ENCODE results near the gene BCKDK.
"Not testable (repeated sequence)": the region's sequence is repeated elsewhere in the genome, so short reads cannot be mapped to it uniquely, and the experiment has no call there.

The BCKDK gene

DNA sequence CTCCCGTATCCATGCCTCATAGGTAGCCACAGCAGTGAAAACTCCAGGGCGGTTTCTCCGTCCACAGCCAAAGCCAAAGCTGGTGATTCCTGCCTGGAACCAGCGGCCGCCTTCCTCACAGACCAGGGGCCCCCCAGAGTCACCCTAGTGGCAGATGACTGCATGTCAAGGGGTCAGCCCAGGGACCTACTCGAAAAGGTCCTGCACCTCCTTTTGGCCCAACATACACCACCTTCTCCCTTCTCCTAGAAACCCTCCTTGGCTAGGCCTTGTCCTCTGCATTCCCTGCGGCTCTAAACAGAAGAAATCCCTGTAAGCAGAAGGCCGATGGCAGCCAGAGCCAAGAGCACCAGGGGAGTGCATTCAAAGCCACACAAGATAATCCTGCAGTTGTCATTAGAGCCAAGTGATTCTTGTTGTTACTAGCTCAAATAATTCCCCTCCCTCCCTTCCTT lies 35.5 kb downstream of the BCKDK start:
- H3K4me3 ChIP-seq (ENCODE audit: control insufficient read depth, low read depth, low read length) = no peak overlapping the region
- TF ChIP-seq, protein P1, sequence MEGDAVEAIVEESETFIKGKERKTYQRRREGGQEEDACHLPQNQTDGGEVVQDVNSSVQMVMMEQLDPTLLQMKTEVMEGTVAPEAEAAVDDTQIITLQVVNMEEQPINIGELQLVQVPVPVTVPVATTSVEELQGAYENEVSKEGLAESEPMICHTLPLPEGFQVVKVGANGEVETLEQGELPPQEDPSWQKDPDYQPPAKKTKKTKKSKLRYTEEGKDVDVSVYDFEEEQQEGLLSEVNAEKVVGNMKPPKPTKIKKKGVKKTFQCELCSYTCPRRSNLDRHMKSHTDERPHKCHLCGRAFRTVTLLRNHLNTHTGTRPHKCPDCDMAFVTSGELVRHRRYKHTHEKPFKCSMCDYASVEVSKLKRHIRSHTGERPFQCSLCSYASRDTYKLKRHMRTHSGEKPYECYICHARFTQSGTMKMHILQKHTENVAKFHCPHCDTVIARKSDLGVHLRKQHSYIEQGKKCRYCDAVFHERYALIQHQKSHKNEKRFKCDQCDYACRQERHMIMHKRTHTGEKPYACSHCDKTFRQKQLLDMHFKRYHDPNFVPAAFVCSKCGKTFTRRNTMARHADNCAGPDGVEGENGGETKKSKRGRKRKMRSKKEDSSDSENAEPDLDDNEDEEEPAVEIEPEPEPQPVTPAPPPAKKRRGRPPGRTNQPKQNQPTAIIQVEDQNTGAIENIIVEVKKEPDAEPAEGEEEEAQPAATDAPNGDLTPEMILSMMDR (conservative IDR thresholded peaks at IDR 0.05; ENCODE audit: control insufficient read depth, insufficient read depth, low read depth, low read length) = no peak
- DNase-seq (ENCODE audit: low read depth) = no peak

DNA sequence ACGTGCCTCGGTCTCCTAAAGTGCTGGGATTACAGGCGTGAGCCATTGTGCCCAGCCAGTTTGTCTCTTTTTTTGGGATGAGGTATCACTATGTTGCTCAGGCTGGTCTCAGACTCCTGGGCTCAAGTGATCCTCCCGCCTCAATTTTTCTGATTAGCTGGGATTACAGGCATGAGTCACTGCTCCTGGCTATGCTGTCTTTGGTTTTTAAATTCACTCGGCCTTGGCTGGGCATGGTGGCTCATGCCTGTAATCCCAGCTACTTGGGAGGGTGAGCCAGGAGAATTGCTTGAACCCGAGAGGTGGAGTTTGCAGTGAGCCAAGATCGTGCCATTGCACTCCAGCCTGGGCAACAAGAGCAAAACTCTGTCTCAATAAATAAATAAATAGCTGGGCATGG lies 36.2 kb downstream of the BCKDK start:
- DNase-seq (ENCODE audit: low read depth) = peak; percentile 47
- H3K4me3 ChIP-seq (ENCODE audit: control insufficient read depth, low read depth, low read length) = not testable (repeated sequence)

DNA sequence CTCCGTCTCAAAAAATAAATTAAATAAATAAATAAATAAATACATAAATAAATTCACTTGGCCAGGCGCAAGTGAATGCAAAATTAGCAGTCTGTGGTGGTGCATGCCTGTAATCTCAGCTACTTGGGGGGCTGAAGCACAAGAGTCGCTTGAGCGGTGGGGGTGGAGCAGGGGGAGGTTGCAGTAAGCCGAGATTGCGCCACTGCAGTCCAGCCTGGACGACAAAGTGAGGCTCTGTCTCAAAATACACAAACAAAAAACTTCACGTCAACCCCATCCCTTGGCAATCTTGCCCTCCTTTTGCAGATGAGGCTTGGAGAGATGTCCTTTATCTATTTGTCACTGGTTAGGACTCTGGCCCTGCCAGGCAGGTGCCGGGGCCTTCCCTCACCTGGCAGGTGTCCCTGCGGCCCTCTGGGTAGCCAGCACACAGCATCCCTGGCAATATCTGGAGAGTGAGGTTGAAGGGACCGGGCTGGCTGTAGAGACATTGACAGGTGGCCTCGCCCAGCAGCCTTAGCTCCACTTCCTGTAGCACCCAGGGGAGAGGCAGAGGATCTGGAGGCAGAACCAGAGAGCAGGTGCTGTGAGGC lies 37.3 kb downstream of the BCKDK start:
- DNase-seq (ENCODE audit: low read depth) = no peak
- H3K4me3 ChIP-seq (ENCODE audit: control insufficient read depth, low read depth, low read length) = no peak overlapping the region
- TF ChIP-seq, protein P1 (conservative IDR thresholded peaks at IDR 0.05; ENCODE audit: control insufficient read depth, insufficient read depth, low read depth, low read length) = no peak

DNA sequence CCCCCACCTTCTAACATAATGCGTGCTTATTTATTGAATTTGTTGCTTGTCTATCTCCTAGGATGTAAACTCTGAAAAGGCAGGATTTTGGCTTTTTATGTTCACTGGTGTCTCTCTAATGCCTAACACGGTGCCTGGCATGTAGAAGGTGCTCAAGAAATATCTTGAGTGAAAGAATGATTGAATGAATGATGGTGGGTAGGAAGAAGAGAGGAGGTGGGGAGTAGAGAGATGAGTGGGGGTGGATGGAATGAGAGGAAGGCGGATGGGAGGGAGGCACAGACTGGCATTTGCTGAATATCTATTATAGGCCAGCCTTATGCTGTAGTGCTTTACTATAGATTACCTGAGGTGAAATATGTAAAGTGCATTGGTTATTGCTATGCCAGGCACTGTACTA lies 39.4 kb downstream of the BCKDK start:
- no peak overlapping the region for H3K4me3 ChIP-seq (ENCODE audit: control insufficient read depth, low read depth, low read length)
- TF ChIP-seq, protein P1 (conservative IDR thresholded peaks at IDR 0.05; ENCODE audit: control insufficient read depth, insufficient read depth, low read depth, low read length) = no peak
- DNase-seq (ENCODE audit: low read depth) = no peak

DNA sequence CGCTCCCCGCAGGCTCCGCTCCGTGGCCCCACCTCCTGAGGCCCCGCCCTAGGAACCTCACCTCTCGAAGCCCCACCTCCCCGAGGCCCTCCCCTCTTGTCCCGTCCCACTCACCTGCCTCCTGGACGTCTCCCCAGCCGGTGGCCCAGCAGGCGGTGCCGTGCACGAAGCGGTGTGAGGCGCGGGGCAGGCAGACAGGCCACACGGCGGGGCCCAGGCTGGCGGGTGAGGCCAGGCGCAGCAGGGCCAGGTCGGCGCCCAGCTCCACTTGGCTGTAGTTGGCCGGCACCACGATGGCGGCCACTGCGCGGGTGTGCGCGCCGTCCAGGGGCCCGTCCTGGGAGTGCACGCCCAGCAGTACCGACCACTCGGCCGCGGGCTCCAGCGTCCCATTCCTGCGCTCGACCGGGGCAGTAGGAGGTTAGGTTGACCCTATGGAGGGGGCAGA lies 40.1 kb downstream of the BCKDK start:
- DNase-seq (ENCODE audit: low read depth) = no peak
- TF ChIP-seq, protein P1 (conservative IDR thresholded peaks at IDR 0.05; ENCODE audit: control insufficient read depth, insufficient read depth, low read depth, low read length) = no peak

DNA sequence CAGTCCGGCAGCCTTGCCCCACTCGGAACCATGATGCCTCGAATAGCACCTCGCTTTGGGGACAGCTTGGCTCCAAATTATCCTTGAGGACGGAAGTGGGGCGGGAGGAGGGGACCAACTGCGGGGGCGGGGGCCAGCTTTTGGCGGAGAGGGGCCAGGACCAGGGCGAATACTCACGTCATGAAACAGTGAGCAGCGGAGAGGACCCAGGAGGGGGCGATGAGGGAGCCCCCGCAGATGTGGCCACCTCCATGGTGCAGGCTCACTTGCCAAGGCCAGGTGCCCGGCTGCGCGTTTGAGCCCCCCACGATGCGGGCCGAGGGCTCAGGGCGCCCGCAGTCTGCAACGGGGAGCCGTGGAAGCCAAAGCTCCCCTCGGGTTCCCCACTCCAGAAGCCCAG lies 40.7 kb downstream of the BCKDK start:
- TF ChIP-seq, protein P1 (conservative IDR thresholded peaks at IDR 0.05; ENCODE audit: control insufficient read depth, insufficient read depth, low read depth, low read length) = no peak
- H3K4me3 ChIP-seq (ENCODE audit: control insufficient read depth, low read depth, low read length) = no peak overlapping the region
- DNase-seq (ENCODE audit: low read depth) = no peak

More for the DNA sequence above, 40.1 kb downstream of the BCKDK start:
- H3K4me3 ChIP-seq (ENCODE audit: control insufficient read depth, low read depth, low read length) = no peak overlapping the region

DNA sequence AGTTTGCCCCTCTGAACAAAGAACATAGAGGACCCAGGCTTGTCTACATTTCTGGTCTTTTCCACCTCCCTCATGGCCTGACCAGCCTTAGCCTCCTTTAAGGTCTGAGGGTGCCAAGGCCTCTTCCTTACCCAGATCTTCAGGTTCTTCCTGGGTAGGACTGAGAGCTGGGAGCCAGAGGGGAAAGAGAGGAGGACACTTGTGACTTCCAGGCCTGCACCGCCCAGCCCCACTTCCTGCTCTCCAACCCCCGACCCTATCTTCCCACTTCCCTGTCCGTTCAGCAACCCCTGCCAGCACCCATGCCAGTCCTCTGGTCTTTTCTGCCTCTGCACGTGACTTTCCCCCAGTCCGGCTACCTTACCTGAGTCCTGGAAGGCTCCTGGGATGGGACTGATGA lies 41.1 kb downstream of the BCKDK start:
- TF ChIP-seq, protein P1 (conservative IDR thresholded peaks at IDR 0.05; ENCODE audit: control insufficient read depth, insufficient read depth, low read depth, low read length) = no peak
- H3K4me3 ChIP-seq (ENCODE audit: control insufficient read depth, low read depth, low read length) = no peak overlapping the region
- no peak for DNase-seq (ENCODE audit: low read depth)
